ENCODE data around the gene TRAPPC5. TPM values are rescaled to one million over a fixed set of nuclear protein-coding genes. Genes with fewer than 3 reads are reported as not detected.

Gene TRAPPC5
- total and polyA plus RNA-seq, 10 of the 15 experiments (the other 5 are each of a cell fraction or from before 2014, with no cell fraction given): 4.2 to 210 (median 89.1) TPM

- peak; percentile 82; the same call in 1 of the 2 replicates for TF ChIP-seq SMAD5 (IDR thresholded peaks at IDR 0.05; ENCODE audit: low read depth)
- peak; percentile 74; the same call in 1 of the 2 replicates for TF ChIP-seq PML (IDR thresholded peaks at IDR 0.05; ENCODE audit: low read length)
- no peak for TF ChIP-seq ZZZ3 (IDR thresholded peaks at IDR 0.05; ENCODE audit: control insufficient read depth, insufficient read length, low read depth)
- no peak for TF ChIP-seq ASH2L (IDR thresholded peaks at IDR 0.05; ENCODE audit: borderline replicate concordance, low read depth)
- peak; percentile 76 for TF ChIP-seq TBL1XR1 (IDR thresholded peaks at IDR 0.05; ENCODE audit: low read depth, low read length)
- TF ChIP-seq BCL11A (IDR thresholded peaks at IDR 0.05; ENCODE audit: low read depth, low read length): peak; percentile 82; the same call in 1 of the 2 replicates
- no peak for TF ChIP-seq E2F8 (IDR thresholded peaks at IDR 0.05; ENCODE audit: low read depth, partially characterized antibody)
- no peak for TF ChIP-seq CEBPZ (IDR thresholded peaks at IDR 0.05; ENCODE audit: low read depth, low read length)
- TF ChIP-seq ZBTB40 (IDR thresholded peaks at IDR 0.05; ENCODE audit: borderline replicate concordance): no peak
- TF ChIP-seq RBBP5 (conservative IDR thresholded peaks at IDR 0.05): no peak
- peak; percentile 20 for TF ChIP-seq PBX3 (IDR thresholded peaks at IDR 0.05; ENCODE audit: insufficient replicate concordance, low read depth, low read length)
- TF ChIP-seq NFYA (IDR thresholded peaks at IDR 0.05; ENCODE audit: borderline replicate concordance, low read depth, low read length): no peak
- TF ChIP-seq, protein P1, sequence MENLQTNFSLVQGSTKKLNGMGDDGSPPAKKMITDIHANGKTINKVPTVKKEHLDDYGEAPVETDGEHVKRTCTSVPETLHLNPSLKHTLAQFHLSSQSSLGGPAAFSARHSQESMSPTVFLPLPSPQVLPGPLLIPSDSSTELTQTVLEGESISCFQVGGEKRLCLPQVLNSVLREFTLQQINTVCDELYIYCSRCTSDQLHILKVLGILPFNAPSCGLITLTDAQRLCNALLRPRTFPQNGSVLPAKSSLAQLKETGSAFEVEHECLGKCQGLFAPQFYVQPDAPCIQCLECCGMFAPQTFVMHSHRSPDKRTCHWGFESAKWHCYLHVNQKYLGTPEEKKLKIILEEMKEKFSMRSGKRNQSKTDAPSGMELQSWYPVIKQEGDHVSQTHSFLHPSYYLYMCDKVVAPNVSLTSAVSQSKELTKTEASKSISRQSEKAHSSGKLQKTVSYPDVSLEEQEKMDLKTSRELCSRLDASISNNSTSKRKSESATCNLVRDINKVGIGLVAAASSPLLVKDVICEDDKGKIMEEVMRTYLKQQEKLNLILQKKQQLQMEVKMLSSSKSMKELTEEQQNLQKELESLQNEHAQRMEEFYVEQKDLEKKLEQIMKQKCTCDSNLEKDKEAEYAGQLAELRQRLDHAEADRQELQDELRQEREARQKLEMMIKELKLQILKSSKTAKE (IDR thresholded peaks at IDR 0.05; ENCODE audit: low read depth, poor library complexity, severe bottlenecking): peak; percentile 73
- TF ChIP-seq TCF12 (IDR thresholded peaks at IDR 0.05; ENCODE audit: low read depth, low read length): peak; percentile 99
Measured at GRCh38 chr19:7701654-7702457, 21.2 kb downstream of the TRAPPC5 start, which contains the start of gene FCER2 (continued).

Measured in GM12878 (cell line).